Endothelial cell (in vitro differentiated cells): ENCODE data around the gene RAMP3. TPM values are rescaled to one million over a fixed set of nuclear protein-coding genes. Genes with fewer than 3 reads are reported as not detected.

Source experiments
- DNase-seq: peaks from one replicate; pipeline ENCODE4 v3.0.0; 2021; ENCODE audit warnings: low spot score
- H3K27ac Mint-ChIP-seq: one replicate; pipeline ENCODE4 v1.8.0; 2021; ENCODE audit warnings: mixed read lengths, inconsistent platforms; ENCODE audit not compliant: unreplicated experiment
- H3K27me3 Mint-ChIP-seq: one replicate; pipeline ENCODE4 v1.8.0; 2021; ENCODE audit warnings: mild to moderate bottlenecking, moderate library complexity, mixed read lengths, inconsistent platforms; ENCODE audit not compliant: unreplicated experiment
- H3K36me3 Mint-ChIP-seq: one replicate; pipeline ENCODE4 v1.8.0; 2021; ENCODE audit warnings: mild to moderate bottlenecking, low read depth, mixed read lengths, inconsistent platforms; ENCODE audit not compliant: unreplicated experiment
- H3K4me1 Mint-ChIP-seq: one replicate; pipeline ENCODE4 v1.8.0; 2021; ENCODE audit warnings: mild to moderate bottlenecking, mixed read lengths, inconsistent platforms; ENCODE audit not compliant: unreplicated experiment
- H3K4me3 Mint-ChIP-seq: one replicate; pipeline ENCODE4 v1.8.0; 2021; ENCODE audit warnings: mild to moderate bottlenecking, mixed read lengths, inconsistent platforms; ENCODE audit not compliant: unreplicated experiment
- H3K9me3 Mint-ChIP-seq: one replicate; pipeline ENCODE4 v1.8.0; 2021; ENCODE audit warnings: mixed read lengths, inconsistent platforms; ENCODE audit not compliant: unreplicated experiment
- CTCF ChIP-seq: fragments of 200-600 bp; sonication (generic); IDR thresholded peaks from one replicate; pipeline ENCODE4 v1.5.0; 2021; ENCODE audit warnings: antibody characterized with exemption; ENCODE audit not compliant: unreplicated experiment
- total RNA-seq: library from RNA; stranded (reverse); fragmentation: NEBNext Ultra II Directional; extraction: Animal tissue kit (Norgen Biotek cat#: 25700); gene quantifications from one replicate; pipeline ENCODE4 v1.2.1, GENCODE V29; 2021; ENCODE audit not compliant: unreplicated experiment

RAMP3 gene
- total RNA-seq, 1 donor from 2014 or later = 0.62 TPM

GRCh38 chr7:45182856-45183710 is 25.5 kb downstream of the RAMP3 start:
- Mint-ChIP-seq H3K4me3 (no peak overlapping the region), H3K27ac (no peak overlapping the region), H3K36me3 (no peaks in the 10 kb centered on the region), H3K4me1 (no peaks in the 10 kb centered on the region), H3K9me3 (no peaks in the 10 kb centered on the region), H3K27me3 (peaks cover 9% of the 10 kb centered on the region)
- no peak for TF ChIP-seq CTCF
- DNase-seq = no peak

- H3K27me3 Mint-ChIP-seq = peaks cover 9% of the 10 kb centered on the region
- no peak overlapping the region for H3K4me3 Mint-ChIP-seq
- H3K9me3 Mint-ChIP-seq = no peaks in the 10 kb centered on the region
- H3K36me3 Mint-ChIP-seq = no peaks in the 10 kb centered on the region
- no peak for DNase-seq
- no peak for TF ChIP-seq CTCF
- H3K27ac Mint-ChIP-seq = no peak overlapping the region
- H3K4me1 Mint-ChIP-seq = no peaks in the 10 kb centered on the region
Observed at GRCh38 chr7:45183711-45184210, 26.2 kb downstream of the RAMP3 start.

- H3K27me3 Mint-ChIP-seq = peaks cover 9% of the 10 kb centered on the region
- no peak for DNase-seq
- peaks cover 3% of the 10 kb centered on the region for H3K4me1 Mint-ChIP-seq
- no peak for TF ChIP-seq CTCF
- no peaks in the 10 kb centered on the region for H3K9me3 Mint-ChIP-seq
- H3K4me3 Mint-ChIP-seq = no peak overlapping the region
- no peaks in the 10 kb centered on the region for H3K36me3 Mint-ChIP-seq
- H3K27ac Mint-ChIP-seq = no peak overlapping the region
Observed at GRCh38 chr7:45184326-45185027, 26.9 kb downstream of the RAMP3 start.

GRCh38 chr7:45185028-45185863 is 27.7 kb downstream of the RAMP3 start:
- Mint-ChIP-seq H3K36me3 (no peaks in the 10 kb centered on the region), H3K4me3 (no peak overlapping the region), H3K4me1 (peaks cover 3% of the 10 kb centered on the region), H3K27me3 (peaks cover 7% of the 10 kb centered on the region), H3K9me3 (no peaks in the 10 kb centered on the region), H3K27ac (no peak overlapping the region)
- no peak for TF ChIP-seq CTCF
- no peak for DNase-seq
